Effector memory CD8-positive, alpha-beta T cell (primary cell): ENCODE data around the gene KDM8.
A peak's percentile ranks its signal among the peaks of the same experiment; 100 is the strongest.

Experiments used
- ATAC-seq: fragments of 150-1000 bp; cut with Tn5 transposase; replicated peaks from 2 replicates; pipeline ENCODE4 v1.10.0; 2021; ENCODE audit warnings: mild to moderate bottlenecking, moderate library complexity
- DNase-seq, 3 experiments: peaks; one replicate each; pipeline ENCODE4 v3.0.0; 2021
- H3K27ac Mint-ChIP-seq, 2 donors: one replicate each; pipeline ENCODE4 v1.8.0; 2022; ENCODE audit warnings: mild to moderate bottlenecking in 2 of 2, mixed read lengths in 2 of 2, moderate library complexity in 2 of 2
- H3K27me3 Mint-ChIP-seq, 2 donors: one replicate each; pipeline ENCODE4 v1.8.0; 2022; ENCODE audit warnings: mixed read lengths in 2 of 2
- H3K36me3 Mint-ChIP-seq: one replicate; pipeline ENCODE4 v1.8.0; 2022; ENCODE audit warnings: mild to moderate bottlenecking, moderate library complexity, mixed read lengths; ENCODE audit not compliant: insufficient read depth
- H3K4me1 Mint-ChIP-seq, 2 donors: one replicate each; pipeline ENCODE4 v1.8.0; 2022; ENCODE audit warnings: low read depth in 2 of 2, mixed read lengths in 2 of 2
- H3K4me3 Mint-ChIP-seq, 2 donors: one replicate each; pipeline ENCODE4 v1.8.0; 2022; ENCODE audit warnings: mild to moderate bottlenecking in 2 of 2, mixed read lengths in 2 of 2, moderate library complexity in 2 of 2
- H3K9me3 Mint-ChIP-seq, 2 donors: one replicate each; pipeline ENCODE4 v1.8.0; 2022; ENCODE audit warnings: mixed read lengths in 2 of 2

Gene KDM8

DNA sequence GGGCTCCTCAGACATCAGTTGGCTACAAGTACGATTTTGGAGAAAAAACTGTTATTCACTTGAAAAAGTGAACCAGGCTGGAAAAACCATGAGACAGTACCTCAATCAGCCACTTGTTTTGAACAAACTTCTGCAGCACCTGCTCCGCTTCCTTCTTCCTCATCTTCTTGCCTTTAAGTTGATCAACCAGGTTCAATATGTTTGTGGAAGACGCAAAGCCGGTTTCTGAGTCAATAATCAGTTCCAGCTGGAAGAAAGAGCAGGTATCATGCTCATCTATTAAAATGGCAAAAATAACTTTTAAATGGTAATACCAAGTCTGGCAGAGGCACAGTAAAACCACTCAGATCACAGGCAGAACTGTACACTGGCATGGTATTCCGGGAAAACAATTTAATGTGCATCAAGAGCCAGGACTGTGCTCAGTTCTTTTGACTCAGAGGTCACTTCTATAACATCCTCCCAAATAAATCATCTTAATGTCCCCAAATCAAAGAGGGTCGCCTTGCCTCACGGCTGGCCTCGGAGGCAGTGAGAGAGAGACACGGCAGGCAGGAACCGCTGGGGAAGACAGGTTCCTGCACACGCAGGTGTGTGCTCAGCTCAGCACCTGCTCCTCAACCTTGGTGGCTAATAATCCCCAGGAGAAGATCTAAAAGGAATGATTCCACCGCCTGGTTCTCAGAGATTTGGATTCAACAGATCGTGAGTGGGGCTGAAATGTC lies 29.7 kb downstream of the KDM8 start:
- Mint-ChIP-seq H3K27me3 (no peaks in the 10 kb centered on the region), H3K36me3 (peaks cover 29% of the 10 kb centered on the region), H3K4me1 (peaks cover 69 to 75% of the 10 kb centered on the region in 2 donors), H3K9me3 (no peaks in the 10 kb centered on the region), H3K4me3 (peak overlapping the region; percentile 81 to 85), H3K27ac (peak overlapping the region; percentile 90 to 98)
- DNase-seq (no peak), ATAC-seq (no peak)

DNA sequence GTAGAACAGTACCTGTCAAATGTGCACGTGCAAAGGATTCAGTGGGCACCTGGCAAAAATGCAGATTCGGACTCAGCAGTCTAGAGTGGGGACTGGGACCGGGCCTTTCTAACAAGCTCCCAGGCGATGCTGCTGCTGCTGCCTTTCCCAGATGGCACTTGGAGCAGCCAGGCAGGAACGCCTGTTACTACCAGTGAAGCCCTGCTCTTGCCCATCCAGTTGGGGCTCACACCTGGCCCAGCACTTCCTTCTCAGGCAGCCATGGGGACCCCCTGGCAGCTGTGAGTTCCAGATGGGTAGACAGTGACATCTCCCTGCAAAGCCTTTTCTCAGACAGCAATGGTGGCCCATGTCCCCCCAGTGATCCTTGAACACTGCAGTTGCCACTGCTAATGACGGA lies 30.4 kb downstream of the KDM8 start:
- Mint-ChIP-seq H3K27ac (peak overlapping the region; percentile 90 to 98), H3K27me3 (no peaks in the 10 kb centered on the region), H3K4me1 (peaks cover 75 to 82% of the 10 kb centered on the region in 2 donors), H3K9me3 (no peaks in the 10 kb centered on the region), H3K4me3 (peak overlapping the region; percentile 81 to 84), H3K36me3 (peaks cover 29% of the 10 kb centered on the region)
- DNase-seq (no peak), ATAC-seq (no peak)

DNA sequence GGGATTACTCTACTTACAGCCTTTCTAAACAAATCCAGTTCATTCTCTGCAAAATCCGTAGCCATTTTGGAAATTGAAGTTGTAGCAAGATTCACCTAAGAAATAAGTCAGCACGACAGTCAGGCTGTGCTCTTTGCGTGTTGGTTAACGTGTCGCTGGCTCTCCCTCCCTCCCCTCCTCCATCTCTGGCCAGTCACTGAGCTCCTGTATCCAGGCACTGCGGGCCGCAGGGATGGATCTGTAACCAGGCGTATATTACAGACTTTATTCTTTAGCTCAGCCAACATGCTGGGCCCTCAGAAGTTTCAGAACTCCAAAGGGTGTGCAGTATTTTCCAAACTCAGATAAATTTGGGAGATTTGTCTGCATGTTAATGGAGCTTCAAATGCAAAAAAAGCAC lies 30.8 kb downstream of the KDM8 start:
- no peak for DNase-seq
- Mint-ChIP-seq H3K27me3 (no peaks in the 10 kb centered on the region), H3K9me3 (no peaks in the 10 kb centered on the region), H3K36me3 (peaks cover 29% of the 10 kb centered on the region), H3K4me3 (peak overlapping the region; percentile 81 to 84), H3K27ac (peak overlapping the region; percentile 90 to 98), H3K4me1 (peaks cover 72 to 83% of the 10 kb centered on the region in 2 donors)
- ATAC-seq, result no peak

DNA sequence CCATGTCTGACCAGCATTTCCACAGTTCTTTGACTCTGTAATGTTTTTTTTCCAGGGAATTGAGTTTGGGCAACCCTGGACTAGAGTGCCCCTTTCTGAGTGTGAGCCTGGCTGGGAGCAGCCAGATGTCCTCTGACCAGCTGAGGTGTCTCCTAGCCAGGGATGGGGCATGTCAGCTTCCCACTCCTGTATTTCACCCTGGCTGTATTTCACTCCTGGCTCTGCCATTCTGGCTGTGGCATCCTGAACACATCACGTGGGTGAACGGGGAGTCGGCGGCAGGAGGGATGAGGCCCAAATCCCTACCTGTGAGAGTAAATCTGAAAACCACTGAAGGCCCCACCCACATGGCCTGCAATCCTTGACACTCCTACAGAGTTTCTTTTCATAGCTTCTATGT lies 31.3 kb downstream of the KDM8 start:
- Mint-ChIP-seq H3K36me3 (peaks cover 29% of the 10 kb centered on the region), H3K9me3 (no peaks in the 10 kb centered on the region), H3K4me3 (peak overlapping the region; percentile 81 to 84), H3K27ac (peak overlapping the region; percentile 90 to 98), H3K27me3 (no peaks in the 10 kb centered on the region), H3K4me1 (peaks cover 71 to 85% of the 10 kb centered on the region in 2 donors)
- no peak for DNase-seq
- ATAC-seq, result no peak

DNA sequence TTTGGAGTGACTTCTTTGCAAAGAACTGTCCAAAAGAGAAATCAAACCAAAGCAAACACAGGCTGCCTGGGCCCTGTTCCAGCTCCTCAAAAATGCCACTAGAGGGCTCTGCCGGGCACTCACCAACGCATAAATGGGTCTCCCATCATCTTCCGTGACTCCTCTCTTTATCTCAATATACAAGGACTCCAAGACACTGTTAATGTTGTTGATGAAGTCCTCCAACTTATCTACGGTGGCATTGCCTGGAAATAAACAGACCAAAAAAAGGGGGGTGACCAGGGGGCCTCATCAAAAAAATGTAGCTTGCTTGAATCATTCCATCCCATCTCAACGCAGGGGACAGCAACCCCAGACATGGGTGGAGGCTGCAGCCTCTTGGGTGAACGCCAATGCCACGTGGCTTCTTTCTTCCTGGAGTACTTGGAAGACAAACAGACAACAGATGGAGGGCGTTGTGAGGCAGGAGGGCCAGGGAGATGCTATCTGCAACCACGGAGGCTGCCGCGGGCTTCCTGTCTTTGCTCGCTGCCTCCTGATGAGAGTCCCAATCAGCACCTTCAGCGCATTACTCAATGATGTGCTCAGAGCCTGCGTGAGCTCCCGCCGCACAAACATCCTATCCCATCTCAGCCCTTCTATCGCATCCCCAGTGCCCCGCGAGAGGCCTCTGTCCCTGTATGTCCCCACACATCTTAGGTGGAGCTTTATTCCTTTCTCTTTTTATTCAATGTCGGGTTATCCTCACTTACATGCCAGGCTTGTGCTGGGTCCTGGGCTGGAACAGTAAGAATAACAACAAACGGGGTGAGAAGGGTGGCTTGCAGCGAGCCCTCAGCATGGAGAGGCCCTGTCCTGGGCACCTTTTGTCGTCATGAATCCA lies 32.0 kb downstream of the KDM8 start:
- peak; percentile 68 for ATAC-seq
- peak overlapping the region; percentile 90 to 98 for H3K27ac Mint-ChIP-seq
- no peaks in the 10 kb centered on the region for H3K27me3 Mint-ChIP-seq
- H3K4me3 Mint-ChIP-seq, result peak overlapping the region; percentile 81 to 84
- H3K4me1 Mint-ChIP-seq, result peaks cover 70 to 81% of the 10 kb centered on the region in 2 donors
- H3K9me3 Mint-ChIP-seq, result no peaks in the 10 kb centered on the region
- DNase-seq, result peak; percentile 83 to 86 (median 83)
- H3K36me3 Mint-ChIP-seq, result peaks cover 29% of the 10 kb centered on the region

DNA sequence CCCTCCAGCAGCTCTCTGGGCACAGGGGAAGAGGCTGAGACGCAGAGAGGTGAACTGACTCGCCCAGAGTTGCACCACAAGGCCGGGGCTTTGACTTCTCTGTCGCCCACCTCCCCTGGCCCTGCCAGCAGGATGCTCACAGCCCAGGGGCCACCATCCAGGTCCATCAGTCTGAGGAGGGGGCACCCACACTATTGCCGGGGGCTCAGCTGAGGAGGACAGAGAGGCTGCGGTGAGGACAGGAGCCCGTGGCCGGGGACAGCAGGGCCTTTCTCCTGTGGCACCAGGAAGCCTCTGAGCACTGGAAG lies 32.6 kb downstream of the KDM8 start:
- Mint-ChIP-seq H3K27me3 (no peaks in the 10 kb centered on the region), H3K4me1 (peaks cover 64 to 75% of the 10 kb centered on the region in 2 donors)
- no peak for DNase-seq

GRCh38 chr16:27236635-27237218 lies 33.4 kb downstream of the KDM8 start:
- DNase-seq (no peak), ATAC-seq (no peak)
- H3K36me3 Mint-ChIP-seq, result peaks cover 29% of the 10 kb centered on the region
- H3K9me3 Mint-ChIP-seq, result no peaks in the 10 kb centered on the region
- H3K4me1 Mint-ChIP-seq, result peaks cover 57 to 67% of the 10 kb centered on the region in 2 donors
- H3K27me3 Mint-ChIP-seq, result no peaks in the 10 kb centered on the region
- peak overlapping the region; percentile 61 to 74 for H3K4me3 Mint-ChIP-seq
- peak overlapping the region; percentile 90 to 98 for H3K27ac Mint-ChIP-seq

More for the DNA sequence above, 32.6 kb downstream of the KDM8 start:
- ATAC-seq, result no peak
- Mint-ChIP-seq H3K27ac (peak overlapping the region; percentile 90 to 98), H3K9me3 (no peaks in the 10 kb centered on the region), H3K36me3 (peaks cover 29% of the 10 kb centered on the region), H3K4me3 (peak overlapping the region; percentile 81 to 84)

DNA sequence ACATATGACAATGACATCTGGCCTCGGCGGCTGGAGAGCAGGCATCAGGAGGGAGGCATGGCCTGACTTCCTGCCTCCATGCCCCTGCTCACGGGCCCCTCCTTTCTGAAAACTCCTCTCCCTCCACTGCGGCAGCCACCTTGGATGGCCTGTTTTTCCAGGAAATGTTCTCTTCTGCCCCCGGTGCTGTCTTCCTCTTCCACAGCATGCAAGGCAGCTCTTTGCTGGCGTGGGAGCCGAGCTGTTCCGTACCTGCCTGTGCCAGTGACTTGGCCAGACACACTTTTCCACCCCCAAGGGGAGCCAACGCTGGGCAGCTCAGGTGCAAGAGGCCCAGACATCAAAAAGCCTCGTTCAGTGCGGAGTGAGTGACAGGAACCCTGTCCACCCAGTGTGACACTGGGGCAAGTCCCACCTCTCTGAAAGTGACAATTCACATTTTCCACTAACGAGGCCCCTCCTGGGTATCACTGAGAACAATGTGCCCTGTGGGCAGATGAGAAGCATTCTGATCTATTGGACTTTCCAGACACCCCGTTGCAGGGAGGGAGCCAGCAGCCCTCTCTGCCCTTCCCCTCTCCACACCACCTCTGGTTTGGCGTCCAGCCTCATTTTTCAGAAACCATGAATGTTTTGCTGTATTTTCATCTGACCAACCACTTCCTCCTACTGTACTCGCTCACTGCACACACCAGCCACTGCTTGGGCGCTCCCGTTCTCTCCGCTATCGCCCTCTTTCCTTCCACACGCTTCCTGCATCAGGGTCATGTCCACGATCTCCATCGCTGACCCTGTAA lies 34.1 kb downstream of the KDM8 start:
- peaks cover 29% of the 10 kb centered on the region for H3K36me3 Mint-ChIP-seq
- DNase-seq, result peak; percentile 50 to 60 (median 52)
- H3K4me3 Mint-ChIP-seq, result peak overlapping the region; percentile 61 to 74
- peak; percentile 55 for ATAC-seq
- H3K27ac Mint-ChIP-seq, result peak overlapping the region; percentile 90 to 98
- H3K27me3 Mint-ChIP-seq, result no peaks in the 10 kb centered on the region
- no peaks in the 10 kb centered on the region for H3K9me3 Mint-ChIP-seq
- H3K4me1 Mint-ChIP-seq, result peaks cover 58 to 62% of the 10 kb centered on the region in 2 donors

DNA sequence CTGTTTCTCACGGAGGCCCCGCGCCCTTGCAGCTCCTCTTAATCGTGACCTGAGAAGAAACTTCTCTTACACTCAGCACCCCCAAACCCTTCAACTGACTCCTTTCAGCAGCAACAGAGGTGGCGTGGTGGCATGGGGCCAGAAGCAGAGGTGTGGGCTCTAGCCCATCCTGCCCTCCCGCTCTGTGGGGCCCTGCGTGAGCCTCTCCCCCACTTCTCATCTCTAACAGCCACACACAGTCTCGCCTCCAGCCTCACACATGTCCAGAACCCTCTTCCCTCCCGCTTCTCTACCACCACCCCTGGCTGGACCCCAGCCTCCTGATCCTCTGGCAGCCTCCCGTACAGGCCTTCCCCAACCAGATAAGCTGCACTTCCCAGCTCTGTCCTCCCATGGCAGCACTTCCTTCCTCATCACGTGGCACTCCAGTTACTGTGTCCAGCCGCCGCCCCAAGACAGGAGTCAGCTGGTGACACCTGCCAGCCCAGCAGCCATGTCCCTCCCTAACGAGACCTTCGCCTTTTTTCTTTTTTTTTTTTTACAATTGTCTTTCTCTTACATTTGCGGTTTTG lies 34.8 kb downstream of the KDM8 start:
- Mint-ChIP-seq H3K27me3 (no peaks in the 10 kb centered on the region), H3K4me1 (peaks cover 61 to 62% of the 10 kb centered on the region in 2 donors), H3K9me3 (no peaks in the 10 kb centered on the region), H3K36me3 (peaks cover 29% of the 10 kb centered on the region), H3K27ac (peak overlapping the region; percentile 90 to 98), H3K4me3 (peak overlapping the region; percentile 61 to 74)
- DNase-seq (peak; percentile 38 to 46 (median 39)), ATAC-seq (peak; percentile 6)

- peak overlapping the region; percentile 90 to 98 for H3K27ac Mint-ChIP-seq
- H3K9me3 Mint-ChIP-seq, result no peaks in the 10 kb centered on the region
- peaks cover 63 to 64% of the 10 kb centered on the region in 2 donors for H3K4me1 Mint-ChIP-seq
- peaks cover 29% of the 10 kb centered on the region for H3K36me3 Mint-ChIP-seq
- no peaks in the 10 kb centered on the region for H3K27me3 Mint-ChIP-seq
- H3K4me3 Mint-ChIP-seq, result peak overlapping the region; percentile 61 to 74
- DNase-seq, result no peak
- ATAC-seq, result no peak
Measured at GRCh38 chr16:27238591-27238990, 35.3 kb downstream of the KDM8 start.

DNA sequence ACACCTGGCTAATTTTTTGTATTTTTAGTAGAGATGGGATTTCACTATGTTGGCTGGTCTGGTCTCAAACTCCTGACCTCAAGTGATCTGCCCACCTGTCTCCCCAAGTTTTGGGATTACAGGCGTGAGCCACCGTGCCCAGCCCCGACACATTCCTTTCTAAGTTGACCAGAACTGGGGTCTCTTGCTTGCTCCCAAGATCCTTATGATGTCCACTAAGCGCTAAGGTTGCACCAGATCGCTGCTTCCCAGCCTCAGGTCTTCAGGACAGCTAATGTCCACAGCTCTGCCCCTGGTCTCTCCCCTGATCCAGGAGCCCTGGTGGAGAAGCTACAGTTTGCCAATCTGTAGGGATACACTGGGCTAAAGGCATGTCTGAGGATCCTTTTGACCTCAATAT lies 35.7 kb downstream of the KDM8 start:
- no peaks in the 10 kb centered on the region for H3K9me3 Mint-ChIP-seq
- no peaks in the 10 kb centered on the region for H3K27me3 Mint-ChIP-seq
- DNase-seq, result no peak
- peak overlapping the region; percentile 61 to 74 for H3K4me3 Mint-ChIP-seq
- H3K27ac Mint-ChIP-seq, result peak overlapping the region; percentile 90 to 98
- no peak for ATAC-seq
- H3K4me1 Mint-ChIP-seq, result peaks cover 64 to 65% of the 10 kb centered on the region in 2 donors
- H3K36me3 Mint-ChIP-seq, result peaks cover 26% of the 10 kb centered on the region

DNA sequence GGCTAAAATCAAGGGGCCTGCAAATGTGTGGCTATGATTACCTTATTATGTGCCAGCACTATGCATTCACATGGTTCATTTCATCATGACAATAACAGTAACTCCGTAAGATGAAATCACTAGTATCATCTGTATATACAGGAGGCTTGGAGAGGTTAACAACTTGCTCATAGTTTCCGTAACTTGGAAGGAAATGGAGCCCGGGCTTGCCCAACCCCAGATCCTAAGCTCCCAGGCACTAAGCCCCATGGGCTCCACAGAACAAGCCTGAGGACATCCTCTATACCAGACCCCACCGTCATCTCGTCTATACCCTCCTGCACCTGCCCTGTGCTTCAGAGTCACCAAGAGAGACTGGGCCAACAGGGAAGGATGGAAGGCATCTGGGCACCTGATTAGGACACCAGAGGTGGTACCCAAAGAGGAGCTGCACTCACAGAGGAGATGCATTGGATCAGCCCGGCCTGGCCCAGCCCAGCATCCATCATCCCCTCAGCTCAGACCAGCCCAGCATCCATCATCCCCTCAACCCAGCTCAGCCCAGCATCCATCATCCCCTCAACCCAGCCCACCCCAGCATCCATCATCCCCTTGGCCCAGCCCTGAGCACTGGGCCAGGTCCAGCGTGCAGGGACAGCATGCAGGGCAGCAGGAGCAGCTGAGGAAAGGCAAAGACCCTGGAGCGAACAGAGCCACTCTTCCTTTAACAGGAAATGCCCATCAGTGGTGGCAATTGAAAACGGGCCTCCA lies 36.8 kb downstream of the KDM8 start:
- peaks cover 22% of the 10 kb centered on the region for H3K36me3 Mint-ChIP-seq
- DNase-seq, result no peak
- H3K9me3 Mint-ChIP-seq, result no peaks in the 10 kb centered on the region
- ATAC-seq, result no peak
- H3K4me3 Mint-ChIP-seq, result no peak overlapping the region
- H3K27me3 Mint-ChIP-seq, result no peaks in the 10 kb centered on the region
- H3K4me1 Mint-ChIP-seq, result peaks cover 62 to 63% of the 10 kb centered on the region in 2 donors
- H3K27ac Mint-ChIP-seq, result peak overlapping the region in 1 of 2 donors; percentile 98
